HepG2 (cell line): ENCODE data around the gene RREB1.

Experiments used
- EZH2 ChIP-seq: conservative IDR thresholded peaks from 2 replicates; pipeline ENCODE4 v1.6.1; 2012; ENCODE audit warnings: mild to moderate bottlenecking, low read depth, low read length, moderate library complexity
- KLF16 ChIP-seq, 2 experiments: sonication (generic) in 1 of 2; formaldehyde crosslinking in 1 of 2; IDR thresholded peaks; 2 replicates each; pipeline versions ENCODE4 v1.6.1 to v1.8.0; 2016 to 2023; ENCODE audit warnings: missing genetic modification reagents in 2 of 2, missing compliant biosample characterization in 1 of 2
- POLR2A ChIP-seq, 2 experiments: IDR thresholded peaks; 2 replicates each; pipeline ENCODE4 v1.6.1; 2011; ENCODE audit warnings: low read depth in 2 of 2, low read length in 2 of 2, mild to moderate bottlenecking in 1 of 2, moderate library complexity in 1 of 2; ENCODE audit not compliant: insufficient read depth in 1 of 2
- ZNF598 ChIP-seq: sonication (generic); formaldehyde crosslinking; IDR thresholded peaks from 2 replicates; pipeline ENCODE4 v1.5.1; 2020; ENCODE audit warnings: mild to moderate bottlenecking, missing genetic modification reagents, borderline replicate concordance
- TF ChIP-seq, protein P1 (sequence below): sonication (generic); formaldehyde crosslinking; IDR thresholded peaks from 2 replicates; pipeline ENCODE4 v1.5.0; 2020; ENCODE audit warnings: mild to moderate bottlenecking, missing genetic modification reagents, moderate library complexity
- TF ChIP-seq, protein P2 (sequence below): sonication (generic); formaldehyde crosslinking; IDR thresholded peaks from 2 replicates; pipeline ENCODE4 v1.4.0; 2020; ENCODE audit warnings: missing genetic modification reagents
- TF ChIP-seq, protein P3 (sequence below): sonication (generic); formaldehyde crosslinking; conservative IDR thresholded peaks from 2 replicates; pipeline ENCODE4 v1.8.0; 2022; ENCODE audit warnings: low read depth, missing genetic modification reagents

DNA sequence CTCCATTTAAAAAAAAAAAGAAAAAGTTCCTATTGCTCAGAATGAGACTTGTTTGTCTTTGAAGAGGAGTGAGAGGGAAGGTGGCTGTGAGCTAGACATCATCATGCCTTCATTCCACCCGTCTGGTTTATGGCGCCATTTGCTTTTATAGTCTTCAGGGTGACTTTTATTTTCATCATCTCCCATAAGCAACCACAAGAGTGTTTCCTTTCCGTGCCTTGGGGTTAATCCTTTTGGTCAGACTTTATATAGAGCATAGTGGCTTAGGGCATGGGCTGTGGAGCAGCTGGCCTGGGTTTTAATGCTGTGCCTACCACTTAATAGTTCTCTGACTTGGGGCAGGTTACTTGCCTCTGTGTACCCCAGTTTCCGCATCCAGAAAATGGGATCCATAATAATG lies 77.8 kb downstream of the RREB1 start:
- no peak for TF ChIP-seq KLF16 (CRISPR knock-in tag; IDR thresholded peaks at IDR 0.05)
- TF ChIP-seq EZH2, result no peak
- TF ChIP-seq, protein P1, sequence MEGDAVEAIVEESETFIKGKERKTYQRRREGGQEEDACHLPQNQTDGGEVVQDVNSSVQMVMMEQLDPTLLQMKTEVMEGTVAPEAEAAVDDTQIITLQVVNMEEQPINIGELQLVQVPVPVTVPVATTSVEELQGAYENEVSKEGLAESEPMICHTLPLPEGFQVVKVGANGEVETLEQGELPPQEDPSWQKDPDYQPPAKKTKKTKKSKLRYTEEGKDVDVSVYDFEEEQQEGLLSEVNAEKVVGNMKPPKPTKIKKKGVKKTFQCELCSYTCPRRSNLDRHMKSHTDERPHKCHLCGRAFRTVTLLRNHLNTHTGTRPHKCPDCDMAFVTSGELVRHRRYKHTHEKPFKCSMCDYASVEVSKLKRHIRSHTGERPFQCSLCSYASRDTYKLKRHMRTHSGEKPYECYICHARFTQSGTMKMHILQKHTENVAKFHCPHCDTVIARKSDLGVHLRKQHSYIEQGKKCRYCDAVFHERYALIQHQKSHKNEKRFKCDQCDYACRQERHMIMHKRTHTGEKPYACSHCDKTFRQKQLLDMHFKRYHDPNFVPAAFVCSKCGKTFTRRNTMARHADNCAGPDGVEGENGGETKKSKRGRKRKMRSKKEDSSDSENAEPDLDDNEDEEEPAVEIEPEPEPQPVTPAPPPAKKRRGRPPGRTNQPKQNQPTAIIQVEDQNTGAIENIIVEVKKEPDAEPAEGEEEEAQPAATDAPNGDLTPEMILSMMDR (CRISPR knock-in tag), result no peak
- TF ChIP-seq ZNF598 (CRISPR knock-in tag), result no peak
- TF ChIP-seq, protein P2, sequence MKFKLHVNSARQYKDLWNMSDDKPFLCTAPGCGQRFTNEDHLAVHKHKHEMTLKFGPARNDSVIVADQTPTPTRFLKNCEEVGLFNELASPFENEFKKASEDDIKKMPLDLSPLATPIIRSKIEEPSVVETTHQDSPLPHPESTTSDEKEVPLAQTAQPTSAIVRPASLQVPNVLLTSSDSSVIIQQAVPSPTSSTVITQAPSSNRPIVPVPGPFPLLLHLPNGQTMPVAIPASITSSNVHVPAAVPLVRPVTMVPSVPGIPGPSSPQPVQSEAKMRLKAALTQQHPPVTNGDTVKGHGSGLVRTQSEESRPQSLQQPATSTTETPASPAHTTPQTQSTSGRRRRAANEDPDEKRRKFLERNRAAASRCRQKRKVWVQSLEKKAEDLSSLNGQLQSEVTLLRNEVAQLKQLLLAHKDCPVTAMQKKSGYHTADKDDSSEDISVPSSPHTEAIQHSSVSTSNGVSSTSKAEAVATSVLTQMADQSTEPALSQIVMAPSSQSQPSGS (CRISPR knock-in tag), result no peak
- TF ChIP-seq POLR2A (IDR thresholded peaks at IDR 0.05; ENCODE audit: insufficient read depth in 1 of 2, low read depth in 2 of 2, low read length in 2 of 2), result no peak
- TF ChIP-seq, protein P3, sequence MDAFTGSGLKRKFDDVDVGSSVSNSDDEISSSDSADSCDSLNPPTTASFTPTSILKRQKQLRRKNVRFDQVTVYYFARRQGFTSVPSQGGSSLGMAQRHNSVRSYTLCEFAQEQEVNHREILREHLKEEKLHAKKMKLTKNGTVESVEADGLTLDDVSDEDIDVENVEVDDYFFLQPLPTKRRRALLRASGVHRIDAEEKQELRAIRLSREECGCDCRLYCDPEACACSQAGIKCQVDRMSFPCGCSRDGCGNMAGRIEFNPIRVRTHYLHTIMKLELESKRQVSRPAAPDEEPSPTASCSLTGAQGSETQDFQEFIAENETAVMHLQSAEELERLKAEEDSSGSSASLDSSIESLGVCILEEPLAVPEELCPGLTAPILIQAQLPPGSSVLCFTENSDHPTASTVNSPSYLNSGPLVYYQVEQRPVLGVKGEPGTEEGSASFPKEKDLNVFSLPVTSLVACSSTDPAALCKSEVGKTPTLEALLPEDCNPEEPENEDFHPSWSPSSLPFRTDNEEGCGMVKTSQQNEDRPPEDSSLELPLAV, result no peak
